DND-41 (cell line): Measurements from ENCODE around the gene ENO2.

Source experiments
- ATAC-seq: fragments of 200-7000 bp; cut with Tn5 transposase; 3 replicates; pipeline ENCODE4 v1.9.1; 2021; ENCODE audit warnings: low read depth; ENCODE audit not compliant: insufficient read depth
- DNase-seq: peaks from one replicate; pipeline ENCODE4 v3.0.0-alpha.2; 2020
- H2AFZ ChIP-seq: 2 replicates; pipeline ENCODE4 v1.6.0; 2012; ENCODE audit warnings: low read depth, low read length
- H3K27ac ChIP-seq: 2 replicates; pipeline ENCODE4 v1.5.1; 2012; ENCODE audit warnings: low read length, inconsistent platforms
- H3K27me3 ChIP-seq: fragments of 200-600 bp; sonication (generic); 2 replicates; pipeline ENCODE4 v1.6.0; 2012; ENCODE audit warnings: low read length, mild to moderate bottlenecking, inconsistent platforms; ENCODE audit not compliant: insufficient read depth, poor library complexity
- H3K36me3 ChIP-seq: 2 replicates; pipeline ENCODE4 v1.5.1; 2012; ENCODE audit warnings: low read length, inconsistent platforms; ENCODE audit not compliant: insufficient read depth
- H3K4me1 ChIP-seq: 2 replicates; pipeline ENCODE4 v1.5.1; 2012; ENCODE audit warnings: mild to moderate bottlenecking, low read length; ENCODE audit not compliant: insufficient read depth
- H3K4me2 ChIP-seq: 2 replicates; pipeline ENCODE4 v1.6.0; 2012; ENCODE audit warnings: mild to moderate bottlenecking, moderate library complexity, low read length, inconsistent platforms; ENCODE audit not compliant: insufficient read depth
- H3K4me3 ChIP-seq, 2 experiments: fragments of 200-600 bp in 1 of 2; shearing (Covaris generic) in 1 of 2; 2 replicates each; pipeline ENCODE4 v1.5.1; 2012 to 2016; ENCODE audit warnings: inconsistent platforms in 2 of 2, low read length in 2 of 2, mild to moderate bottlenecking in 2 of 2, low read depth in 1 of 2, moderate library complexity in 1 of 2
- H3K79me2 ChIP-seq: 2 replicates; pipeline ENCODE4 v1.6.0; 2012; ENCODE audit warnings: low read length, inconsistent platforms; ENCODE audit not compliant: insufficient read depth
- H3K9ac ChIP-seq: 2 replicates; pipeline ENCODE4 v1.6.0; 2012; ENCODE audit warnings: low read depth, mild to moderate bottlenecking, inconsistent platforms, low read length, moderate library complexity
- H3K9me3 ChIP-seq: 2 replicates; pipeline ENCODE4 v1.5.1; 2012; ENCODE audit warnings: low read length, moderate library complexity, mild to moderate bottlenecking, inconsistent platforms; ENCODE audit not compliant: insufficient read depth, severe bottlenecking
- H4K20me1 ChIP-seq: 2 replicates; pipeline ENCODE4 v1.6.0; 2012; ENCODE audit warnings: low read length; ENCODE audit not compliant: insufficient read depth
- CTCF ChIP-seq: IDR thresholded peaks from 2 replicates; pipeline ENCODE4 v1.5.1; 2012; ENCODE audit warnings: borderline replicate concordance, low read length, moderate library complexity, mild to moderate bottlenecking; ENCODE audit not compliant: poor library complexity, severe bottlenecking; ENCODE audit errors: extremely low read depth
- EZH2 ChIP-seq: IDR thresholded peaks from 3 replicates; pipeline ENCODE4 v1.6.1; 2012; ENCODE audit warnings: borderline replicate concordance, low read depth, mild to moderate bottlenecking, moderate library complexity, low read length, inconsistent platforms; ENCODE audit not compliant: severe bottlenecking

Gene ENO2

GRCh38 chr12:6955108-6956020 lies 41.0 kb downstream of the ENO2 start:
- DNase-seq = no peak
- no peaks in the 10 kb centered on the region for H3K36me3 ChIP-seq
- H3K4me2 ChIP-seq = no peak overlapping the region
- H3K27ac ChIP-seq = no peak overlapping the region
- H3K4me3 ChIP-seq = no peak overlapping the region
- H3K9ac ChIP-seq = no peak overlapping the region
- peaks cover 57% of the 10 kb centered on the region for H3K4me1 ChIP-seq
- H3K79me2 ChIP-seq = no peaks in the 10 kb centered on the region
- ATAC-seq = no peak
- H3K9me3 ChIP-seq = no peaks in the 10 kb centered on the region
- H2AFZ ChIP-seq = no peak overlapping the region
- TF ChIP-seq EZH2 (no peak), CTCF (no peak)
- no peaks in the 10 kb centered on the region for H3K27me3 ChIP-seq
- no peaks in the 10 kb centered on the region for H4K20me1 ChIP-seq

- Histone ChIP-seq H3K9ac (no peak overlapping the region), H4K20me1 (no peaks in the 10 kb centered on the region), H2AFZ (no peak overlapping the region), H3K4me1 (peaks cover 51% of the 10 kb centered on the region), H3K9me3 (no peaks in the 10 kb centered on the region), H3K27me3 (no peaks in the 10 kb centered on the region), H3K4me3 (no peak overlapping the region), H3K27ac (no peak overlapping the region), H3K79me2 (no peaks in the 10 kb centered on the region), H3K4me2 (no peak overlapping the region), H3K36me3 (no peaks in the 10 kb centered on the region)
- no peak for TF ChIP-seq CTCF
- TF ChIP-seq EZH2 = no peak
- ATAC-seq (no peak), DNase-seq (no peak)
These were observed 41.8 kb downstream of the ENO2 start for GRCh38 chr12:6956021-6956727.

- no peaks in the 10 kb centered on the region for H3K9me3 ChIP-seq
- no peak overlapping the region for H3K9ac ChIP-seq
- H3K4me3 ChIP-seq = no peak overlapping the region
- ATAC-seq (no peak), DNase-seq (no peak)
- H3K27me3 ChIP-seq = no peaks in the 10 kb centered on the region
- H3K4me2 ChIP-seq = no peak overlapping the region
- no peak overlapping the region for H2AFZ ChIP-seq
- no peaks in the 10 kb centered on the region for H3K36me3 ChIP-seq
- no peak overlapping the region for H3K27ac ChIP-seq
- no peaks in the 10 kb centered on the region for H4K20me1 ChIP-seq
- no peaks in the 10 kb centered on the region for H3K79me2 ChIP-seq
- peaks cover 41% of the 10 kb centered on the region for H3K4me1 ChIP-seq
- TF ChIP-seq EZH2 (no peak), CTCF (no peak)
These were observed 42.8 kb downstream of the ENO2 start for GRCh38 chr12:6957151-6957701.
